Activated CD4-positive, alpha-beta T cell treated with anti-CD3 and anti-CD28 coated beads, Interleukin-2, amount 10 ng/mL, durations not matched to agents 24 days and 14 days (primary cell): ENCODE data around the gene MX2. TPM values are rescaled to one million over a fixed set of nuclear protein-coding genes. Genes with fewer than 3 reads are reported as not detected.

Experiments used
- DNase-seq: peaks from one replicate; pipeline ENCODE4 v3.0.0; 2022
- H3K27ac Mint-ChIP-seq: one replicate; pipeline ENCODE4 v1.8.0; 2022; ENCODE audit warnings: mild to moderate bottlenecking, mixed read lengths
- H3K27me3 Mint-ChIP-seq: one replicate; pipeline ENCODE4 v1.8.0; 2022; ENCODE audit warnings: mixed read lengths
- H3K36me3 Mint-ChIP-seq: one replicate; pipeline ENCODE4 v1.8.0; 2022; ENCODE audit warnings: low read depth, mild to moderate bottlenecking, mixed read lengths
- H3K4me1 Mint-ChIP-seq: one replicate; pipeline ENCODE4 v1.8.0; 2021; ENCODE audit warnings: mixed read lengths
- H3K4me3 Mint-ChIP-seq: one replicate; pipeline ENCODE4 v1.8.0; 2022; ENCODE audit warnings: mild to moderate bottlenecking, moderate library complexity, mixed read lengths
- H3K9me3 Mint-ChIP-seq: one replicate; pipeline ENCODE4 v1.8.0; 2021; ENCODE audit warnings: mixed read lengths
- intact Hi-C: fragments of 100-400 bp; cut with micrococcal nuclease; formaldehyde crosslinking; loops from one replicate; pipeline ENCODE4 v1.15.1; 2023
- total RNA-seq: library from RNA; stranded (reverse); gene quantifications from 2 replicates; pipeline ENCODE4 v1.2.3, GENCODE V29; 2022

Gene MX2
- total RNA-seq, 1 donor from 2014 or later, result 8.6 TPM

- peak overlapping the region; percentile 89 for H3K4me3 Mint-ChIP-seq
- H3K27me3 Mint-ChIP-seq, result no peaks in the 10 kb centered on the region
- no peaks in the 10 kb centered on the region for H3K9me3 Mint-ChIP-seq
- DNase-seq, result no peak
- intact Hi-C loops, result loop anchor here (5.0 to 10.0 kb wide), 3 partner anchors 77 to 1160 kb away; no protein-coding TSS in a partner anchor
- H3K27ac Mint-ChIP-seq, result peak overlapping the region; percentile 59
- H3K36me3 Mint-ChIP-seq, result peaks cover 38% of the 10 kb centered on the region
- H3K4me1 Mint-ChIP-seq, result peaks cover 72% of the 10 kb centered on the region
Measured at GRCh38 chr21:41364308-41364707, 2.5 kb downstream of the MX2 start.

- Mint-ChIP-seq H3K9me3 (no peaks in the 10 kb centered on the region), H3K36me3 (peaks cover 42% of the 10 kb centered on the region), H3K4me1 (peaks cover 80% of the 10 kb centered on the region), H3K27me3 (no peaks in the 10 kb centered on the region), H3K27ac (no peak overlapping the region), H3K4me3 (no peak overlapping the region)
- intact Hi-C loops, result loop anchor here (10.0 kb wide), 1 partner anchor 1159 kb away; no protein-coding TSS in a partner anchor
- no peak for DNase-seq
Measured at GRCh38 chr21:41365377-41366107, 3.7 kb downstream of the MX2 start.

DNA sequence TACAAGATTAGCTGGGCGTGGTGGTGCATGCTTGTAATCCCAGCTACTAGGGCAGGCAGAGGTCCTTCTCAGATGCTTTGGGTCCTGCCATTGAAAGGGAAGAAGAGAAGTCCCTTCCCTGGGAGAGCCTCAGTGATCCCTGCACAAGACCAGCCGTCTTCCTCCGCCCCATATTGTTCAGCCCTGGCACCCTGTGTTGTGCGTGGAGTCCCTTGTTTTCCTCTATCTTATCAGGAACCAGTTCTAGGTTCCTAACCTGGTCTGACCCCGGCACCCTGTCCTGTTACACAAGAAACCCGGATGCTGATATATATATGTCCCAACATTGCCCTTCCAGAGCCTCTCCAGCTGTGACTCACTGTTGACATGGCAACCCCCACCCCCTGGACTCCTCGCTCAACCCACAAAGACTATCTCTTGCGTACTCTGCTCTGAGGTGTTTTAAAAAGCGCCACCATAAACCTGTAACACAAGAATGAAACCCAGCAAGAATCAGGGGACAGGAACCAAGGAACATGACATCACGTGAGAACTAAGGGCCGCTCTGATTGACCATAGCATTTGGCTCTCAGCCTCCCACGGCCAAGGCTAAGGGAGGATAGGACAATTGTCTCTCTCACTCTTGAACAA is 4.8 kb downstream of the MX2 start:
- Mint-ChIP-seq H3K36me3 (peaks cover 50% of the 10 kb centered on the region), H3K4me1 (peaks cover 81% of the 10 kb centered on the region), H3K9me3 (no peaks in the 10 kb centered on the region), H3K27ac (peak overlapping the region; percentile 12), H3K27me3 (no peaks in the 10 kb centered on the region), H3K4me3 (no peak overlapping the region)
- no peak for DNase-seq
- intact Hi-C loops, result loop anchor here (10.0 kb wide), 1 partner anchor 1158 kb away; no protein-coding TSS in a partner anchor

DNA sequence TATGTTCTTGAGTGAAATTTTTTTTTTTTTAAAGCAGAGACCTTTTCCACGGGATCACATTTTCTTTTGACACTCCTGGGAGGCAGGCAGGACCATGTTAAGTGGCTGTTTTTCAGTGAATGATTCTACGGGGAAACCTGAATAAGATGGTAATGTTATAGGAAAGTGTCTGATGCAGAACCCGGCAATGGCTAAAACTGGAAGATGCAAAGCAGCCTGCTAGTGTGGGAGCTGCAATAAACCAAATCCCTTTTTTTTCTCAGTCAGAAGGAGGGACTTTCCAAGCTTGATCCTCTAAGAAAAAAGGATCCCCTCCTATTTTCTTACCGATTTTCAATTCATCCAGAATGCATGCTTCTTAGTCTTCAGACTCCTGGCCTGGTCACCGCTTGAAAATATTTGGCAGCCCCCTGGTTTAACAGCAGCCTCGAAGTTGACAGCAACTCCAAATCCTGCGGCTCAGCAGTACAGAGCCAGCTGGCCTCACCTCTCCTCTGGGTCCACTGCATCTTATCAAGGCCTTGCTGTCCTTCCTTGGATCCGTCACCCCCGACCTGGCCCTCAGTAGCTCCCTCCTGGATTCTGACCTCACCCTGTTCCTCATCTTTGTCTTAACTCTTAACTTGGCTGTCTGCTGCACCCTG is 5.6 kb downstream of the MX2 start:
- H3K9me3 Mint-ChIP-seq, result no peaks in the 10 kb centered on the region
- peak overlapping the region; percentile 39 for H3K27ac Mint-ChIP-seq
- H3K4me3 Mint-ChIP-seq, result no peak overlapping the region
- intact Hi-C loops, result loop anchor here (10.0 kb wide), 1 partner anchor 1157 kb away; no protein-coding TSS in a partner anchor
- peaks cover 50% of the 10 kb centered on the region for H3K36me3 Mint-ChIP-seq
- no peak for DNase-seq
- no peaks in the 10 kb centered on the region for H3K27me3 Mint-ChIP-seq
- H3K4me1 Mint-ChIP-seq, result peaks cover 79% of the 10 kb centered on the region

DNA sequence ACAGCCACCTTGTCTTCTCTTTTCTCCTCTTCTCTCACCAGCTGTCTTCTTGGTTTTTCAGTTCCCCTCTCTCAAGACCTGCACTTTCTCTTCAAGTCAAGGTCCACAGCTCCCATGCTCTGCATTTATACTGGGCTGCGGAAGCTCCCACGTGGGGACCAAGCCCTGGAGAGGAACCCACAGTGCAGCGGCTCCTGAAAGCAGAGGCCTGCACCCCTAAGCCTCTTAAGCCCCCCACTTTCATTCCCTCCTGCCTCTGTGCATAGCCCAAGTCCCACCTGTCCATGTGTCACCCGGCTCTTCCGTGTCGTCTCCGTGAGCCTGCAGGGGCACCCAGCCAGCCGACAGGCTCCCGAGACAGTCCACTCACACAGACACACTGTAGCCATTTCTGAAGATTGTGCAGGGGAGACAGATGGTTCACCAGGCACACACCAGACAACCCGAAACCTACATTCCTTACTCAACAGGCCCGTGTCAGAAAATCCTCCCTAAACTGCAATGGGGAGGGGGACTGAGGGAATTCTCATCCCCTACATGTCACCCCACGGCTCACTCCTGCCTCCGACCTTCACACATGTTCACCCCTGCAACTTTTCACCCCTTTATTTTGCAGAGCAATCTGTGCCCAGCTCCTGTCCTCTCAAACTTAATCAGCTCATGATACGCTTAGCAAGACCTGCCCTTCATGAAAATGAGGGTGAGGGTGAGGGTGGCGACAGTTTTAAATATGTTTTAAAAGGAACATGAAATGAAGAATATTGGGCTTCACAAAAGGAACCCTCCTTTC is 6.3 kb downstream of the MX2 start:
- peaks cover 48% of the 10 kb centered on the region for H3K36me3 Mint-ChIP-seq
- intact Hi-C loops, result loop anchor here (10.0 kb wide), 1 partner anchor 1157 kb away; no protein-coding TSS in a partner anchor
- no peak for DNase-seq
- no peak overlapping the region for H3K4me3 Mint-ChIP-seq
- peaks cover 76% of the 10 kb centered on the region for H3K4me1 Mint-ChIP-seq
- no peaks in the 10 kb centered on the region for H3K9me3 Mint-ChIP-seq
- H3K27me3 Mint-ChIP-seq, result no peaks in the 10 kb centered on the region
- H3K27ac Mint-ChIP-seq, result peak overlapping the region; percentile 90

- Mint-ChIP-seq H3K36me3 (peaks cover 45% of the 10 kb centered on the region), H3K4me3 (peak overlapping the region; percentile 83), H3K27ac (peak overlapping the region; percentile 90), H3K4me1 (peaks cover 73% of the 10 kb centered on the region), H3K27me3 (no peaks in the 10 kb centered on the region), H3K9me3 (no peaks in the 10 kb centered on the region)
- intact Hi-C loops, result loop anchor here (10.0 kb wide), 1 partner anchor 1156 kb away; no protein-coding TSS in a partner anchor
- DNase-seq, result no peak
Measured at GRCh38 chr21:41368735-41369104, 6.9 kb downstream of the MX2 start.

- peaks cover 44% of the 10 kb centered on the region for H3K36me3 Mint-ChIP-seq
- peak overlapping the region; percentile 83 for H3K4me3 Mint-ChIP-seq
- H3K9me3 Mint-ChIP-seq, result no peaks in the 10 kb centered on the region
- intact Hi-C loops, result loop anchor here (10.0 kb wide), 1 partner anchor 1155 kb away; no protein-coding TSS in a partner anchor
- peak overlapping the region; percentile 90 for H3K27ac Mint-ChIP-seq
- peak; percentile 75 for DNase-seq
- no peaks in the 10 kb centered on the region for H3K27me3 Mint-ChIP-seq
- H3K4me1 Mint-ChIP-seq, result peaks cover 70% of the 10 kb centered on the region
Measured at GRCh38 chr21:41369105-41369919, 7.5 kb downstream of the MX2 start.

DNA sequence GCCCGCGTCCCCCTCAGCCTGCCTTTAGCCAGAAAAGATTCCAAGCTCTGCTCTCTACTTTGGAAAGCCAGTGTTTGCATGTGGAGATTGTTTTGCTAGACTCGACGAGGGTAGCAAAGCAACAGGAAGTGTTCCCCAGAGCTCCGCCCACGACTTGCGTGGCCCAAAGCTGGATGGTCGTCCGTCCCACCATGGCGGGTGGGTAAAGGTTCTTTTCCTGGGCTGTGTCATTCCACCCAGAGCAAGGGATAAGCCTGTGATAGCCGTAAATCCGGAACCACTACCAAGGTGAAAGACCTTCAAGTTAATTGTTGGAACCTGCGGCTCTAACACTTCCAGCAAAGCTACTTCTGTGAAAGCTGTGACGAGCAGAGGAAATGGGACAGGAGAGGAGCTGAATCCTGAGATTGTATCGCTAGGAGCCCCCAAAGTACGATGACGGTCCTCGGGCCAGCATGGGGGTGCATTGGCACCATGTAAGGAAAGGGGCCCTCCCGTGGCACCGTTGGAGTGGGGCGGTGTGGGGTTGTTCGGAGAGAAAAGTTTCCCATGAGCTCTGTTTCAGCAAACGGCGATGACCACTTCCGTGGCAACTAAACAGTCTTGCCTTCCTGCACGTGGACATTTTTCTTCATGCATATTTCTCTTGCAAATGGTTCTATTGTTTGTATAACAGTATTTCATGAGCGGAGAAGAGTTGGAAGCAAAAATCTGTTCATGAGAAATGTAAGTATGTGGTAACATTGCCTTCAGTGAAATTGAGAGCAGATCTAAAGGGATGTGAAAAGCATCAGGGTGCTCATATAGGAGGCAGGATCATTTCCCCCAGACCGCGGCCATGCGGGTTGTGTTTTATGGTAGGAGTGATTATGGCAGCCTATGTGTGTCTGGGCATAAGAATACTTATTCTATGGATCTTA is 8.4 kb downstream of the MX2 start:
- Mint-ChIP-seq H3K27ac (peak overlapping the region; percentile 84), H3K9me3 (no peaks in the 10 kb centered on the region), H3K4me1 (peaks cover 70% of the 10 kb centered on the region), H3K4me3 (peak overlapping the region; percentile 83), H3K27me3 (no peaks in the 10 kb centered on the region), H3K36me3 (peaks cover 43% of the 10 kb centered on the region)
- intact Hi-C loops, result loop anchor here (10.0 kb wide), 1 partner anchor 1155 kb away; no protein-coding TSS in a partner anchor
- peak; percentile 85 for DNase-seq

DNA sequence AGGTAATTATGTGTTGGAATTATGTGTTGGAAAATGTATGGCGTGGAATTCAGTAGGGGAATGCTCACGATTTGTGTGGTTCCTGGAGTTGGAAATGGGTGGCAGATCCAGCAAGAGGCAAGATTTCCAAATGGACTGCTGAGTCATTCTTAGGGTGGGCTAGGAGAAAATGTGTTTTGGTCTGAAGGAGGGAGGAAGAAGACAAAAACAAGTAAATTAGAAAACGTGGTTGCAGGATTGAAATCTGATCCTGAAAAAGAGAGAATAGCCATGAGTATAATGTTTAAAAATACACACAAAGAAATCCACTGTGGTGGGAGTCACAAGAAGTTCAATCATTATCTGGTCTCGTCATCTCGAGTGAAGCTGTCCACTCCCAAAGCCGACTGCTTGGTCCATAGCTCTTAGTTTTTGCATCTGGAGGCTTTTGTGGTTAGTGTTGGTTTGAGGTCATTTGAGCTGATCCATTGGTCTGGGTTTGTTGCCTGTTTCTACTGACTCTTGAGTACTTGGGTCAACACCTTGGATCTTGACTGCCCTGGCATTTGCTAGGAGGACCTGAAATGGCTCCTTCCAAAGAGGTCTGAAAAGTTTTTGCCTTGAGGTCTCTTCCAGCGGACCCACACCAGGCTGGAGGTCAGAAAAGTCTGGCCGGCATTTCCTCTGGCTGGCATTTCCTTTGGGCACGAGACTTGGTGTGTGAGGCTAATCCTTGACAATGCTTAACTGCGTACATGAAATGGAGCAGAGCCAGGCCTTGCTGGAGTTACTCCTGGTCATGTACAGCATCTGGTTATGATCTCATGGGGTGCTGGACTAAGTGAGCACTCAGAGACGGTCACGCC is 9.2 kb downstream of the MX2 start:
- H3K4me3 Mint-ChIP-seq, result peak overlapping the region; percentile 83
- H3K27ac Mint-ChIP-seq, result peak overlapping the region; percentile 18
- H3K4me1 Mint-ChIP-seq, result peaks cover 65% of the 10 kb centered on the region
- H3K36me3 Mint-ChIP-seq, result peaks cover 35% of the 10 kb centered on the region
- H3K9me3 Mint-ChIP-seq, result no peaks in the 10 kb centered on the region
- DNase-seq, result no peak
- intact Hi-C loops, result no loop called here
- H3K27me3 Mint-ChIP-seq, result no peaks in the 10 kb centered on the region

DNA sequence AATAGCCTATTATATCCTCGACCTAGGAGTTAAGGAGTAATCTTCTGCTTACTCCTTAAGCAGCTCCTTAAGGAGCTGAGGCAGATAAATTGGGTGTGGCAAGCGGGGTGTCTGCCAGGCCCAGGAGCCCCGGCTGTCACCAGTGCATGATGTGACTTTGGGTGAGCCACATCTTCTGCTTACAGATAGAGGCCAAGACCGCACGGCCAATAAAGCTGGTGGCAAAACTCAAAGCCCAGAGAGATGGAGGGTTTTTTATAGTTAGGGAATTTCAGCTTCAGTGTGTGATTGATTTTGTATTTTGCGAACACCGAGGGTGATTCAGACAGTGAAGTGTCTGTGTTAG is 9.8 kb downstream of the MX2 start:
- H3K4me3 Mint-ChIP-seq, result no peak overlapping the region
- peaks cover 36% of the 10 kb centered on the region for H3K36me3 Mint-ChIP-seq
- H3K27ac Mint-ChIP-seq, result no peak overlapping the region
- no peak for DNase-seq
- intact Hi-C loops, result no loop called here
- H3K9me3 Mint-ChIP-seq, result no peaks in the 10 kb centered on the region
- H3K4me1 Mint-ChIP-seq, result peaks cover 59% of the 10 kb centered on the region
- H3K27me3 Mint-ChIP-seq, result no peaks in the 10 kb centered on the region

DNA sequence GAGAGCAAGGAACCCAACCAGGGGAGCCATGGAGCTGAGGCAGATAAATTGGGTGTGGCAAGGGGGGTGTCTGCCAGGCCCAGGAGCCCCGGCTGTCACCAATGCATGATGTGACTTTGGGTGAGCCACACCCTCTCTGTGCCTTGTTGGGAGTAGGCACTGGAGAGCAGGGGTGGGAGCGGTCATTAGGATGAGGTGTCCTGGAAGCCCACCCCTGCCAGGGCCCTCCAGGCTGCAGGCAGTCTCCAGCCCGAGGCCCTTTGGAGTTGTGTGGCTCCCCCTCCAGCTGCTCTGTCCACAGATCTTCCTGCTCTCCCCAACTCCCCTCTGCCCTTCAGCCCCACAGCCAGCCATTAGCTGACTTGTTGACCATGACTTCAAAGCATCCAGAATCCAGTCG is 11.4 kb downstream of the MX2 start:
- Mint-ChIP-seq H3K9me3 (no peaks in the 10 kb centered on the region), H3K4me1 (peaks cover 48% of the 10 kb centered on the region), H3K27ac (no peak overlapping the region), H3K4me3 (no peak overlapping the region), H3K27me3 (no peaks in the 10 kb centered on the region), H3K36me3 (peaks cover 35% of the 10 kb centered on the region)
- intact Hi-C loops, result no loop called here
- no peak for DNase-seq
